DND-41 (cell line): ENCODE results near the gene MGAT5B.

Experiments
- EZH2 ChIP-seq: IDR thresholded peaks from 3 replicates; pipeline ENCODE4 v1.6.1; 2012; ENCODE audit warnings: borderline replicate concordance, low read depth, mild to moderate bottlenecking, moderate library complexity, low read length, inconsistent platforms; ENCODE audit not compliant: severe bottlenecking
- TF ChIP-seq, protein P1 (sequence below): IDR thresholded peaks from 2 replicates; pipeline ENCODE4 v1.5.1; 2012; ENCODE audit warnings: borderline replicate concordance, low read length, moderate library complexity, mild to moderate bottlenecking; ENCODE audit not compliant: poor library complexity, severe bottlenecking; ENCODE audit errors: extremely low read depth

DNA sequence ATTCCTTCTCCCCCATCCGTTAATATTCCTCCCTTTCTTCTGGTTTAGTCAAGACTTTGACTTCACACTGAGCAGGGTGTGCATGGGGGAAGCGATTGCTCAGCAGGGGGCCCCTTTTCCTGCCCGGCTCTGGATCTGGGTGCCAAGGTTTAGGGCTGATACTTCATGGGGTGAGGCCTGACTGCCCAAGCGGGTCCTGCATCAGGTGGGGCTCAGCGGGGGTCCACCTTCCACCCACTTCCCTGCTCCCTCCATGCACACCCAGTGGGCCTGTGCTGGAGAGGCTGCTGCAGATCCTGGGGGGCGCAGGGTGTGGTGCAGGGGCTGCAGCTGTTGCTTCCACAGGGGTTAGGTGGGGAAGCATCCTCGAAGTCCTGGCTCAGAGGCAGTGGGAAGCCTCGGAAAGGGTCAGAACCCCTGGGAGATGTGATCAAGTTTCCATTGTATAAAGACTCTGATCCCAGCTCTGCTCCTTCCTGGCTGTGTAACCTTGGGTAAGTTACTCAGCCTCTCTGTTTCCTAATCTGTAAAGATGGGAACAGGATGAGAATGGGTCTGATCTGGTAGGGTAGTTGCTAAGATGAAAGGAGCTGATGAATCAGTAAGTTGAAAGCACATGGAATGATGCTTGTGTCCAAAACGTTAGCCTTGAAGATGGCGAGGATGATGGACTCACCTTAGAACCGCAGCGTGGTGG, 53.3 kb downstream of the MGAT5B start:
- TF ChIP-seq, protein P1, sequence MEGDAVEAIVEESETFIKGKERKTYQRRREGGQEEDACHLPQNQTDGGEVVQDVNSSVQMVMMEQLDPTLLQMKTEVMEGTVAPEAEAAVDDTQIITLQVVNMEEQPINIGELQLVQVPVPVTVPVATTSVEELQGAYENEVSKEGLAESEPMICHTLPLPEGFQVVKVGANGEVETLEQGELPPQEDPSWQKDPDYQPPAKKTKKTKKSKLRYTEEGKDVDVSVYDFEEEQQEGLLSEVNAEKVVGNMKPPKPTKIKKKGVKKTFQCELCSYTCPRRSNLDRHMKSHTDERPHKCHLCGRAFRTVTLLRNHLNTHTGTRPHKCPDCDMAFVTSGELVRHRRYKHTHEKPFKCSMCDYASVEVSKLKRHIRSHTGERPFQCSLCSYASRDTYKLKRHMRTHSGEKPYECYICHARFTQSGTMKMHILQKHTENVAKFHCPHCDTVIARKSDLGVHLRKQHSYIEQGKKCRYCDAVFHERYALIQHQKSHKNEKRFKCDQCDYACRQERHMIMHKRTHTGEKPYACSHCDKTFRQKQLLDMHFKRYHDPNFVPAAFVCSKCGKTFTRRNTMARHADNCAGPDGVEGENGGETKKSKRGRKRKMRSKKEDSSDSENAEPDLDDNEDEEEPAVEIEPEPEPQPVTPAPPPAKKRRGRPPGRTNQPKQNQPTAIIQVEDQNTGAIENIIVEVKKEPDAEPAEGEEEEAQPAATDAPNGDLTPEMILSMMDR, result no peak
- no peak for TF ChIP-seq EZH2
